Nephron (organoid): ENCODE results near the gene SCMH1.

Source experiments
- H3K27ac Mint-ChIP-seq, 3 experiments: 2 replicates each; pipeline ENCODE4 v1.8.0; 2020; ENCODE audit warnings: mixed read lengths in 3 of 3, mild to moderate bottlenecking in 2 of 3, moderate library complexity in 1 of 3
- H3K27me3 Mint-ChIP-seq: 2 replicates; pipeline ENCODE4 v1.8.0; 2021; ENCODE audit warnings: low read depth, mild to moderate bottlenecking, moderate library complexity, mixed read lengths
- H3K36me3 Mint-ChIP-seq: 2 replicates; pipeline ENCODE4 v1.8.0; 2020; ENCODE audit warnings: low read depth, mixed read lengths
- H3K4me1 Mint-ChIP-seq: 2 replicates; pipeline ENCODE4 v1.8.0; 2020; ENCODE audit warnings: mixed read lengths
- H3K4me3 Mint-ChIP-seq, 3 experiments: 2 replicates each; pipeline ENCODE4 v1.8.0; 2020; ENCODE audit warnings: mild to moderate bottlenecking in 3 of 3, mixed read lengths in 3 of 3, moderate library complexity in 2 of 3
- H3K9me3 Mint-ChIP-seq: 2 replicates; pipeline ENCODE4 v1.8.0; 2020; ENCODE audit warnings: mixed read lengths
- TF ChIP-seq, protein P1 (sequence below), 3 experiments: fragments of 200-600 bp; sonication (generic); IDR thresholded peaks; one replicate each; pipeline ENCODE4 v1.5.0; 2021; ENCODE audit warnings: antibody characterized with exemption in 3 of 3; ENCODE audit not compliant: unreplicated experiment in 3 of 3

SCMH1 gene

DNA sequence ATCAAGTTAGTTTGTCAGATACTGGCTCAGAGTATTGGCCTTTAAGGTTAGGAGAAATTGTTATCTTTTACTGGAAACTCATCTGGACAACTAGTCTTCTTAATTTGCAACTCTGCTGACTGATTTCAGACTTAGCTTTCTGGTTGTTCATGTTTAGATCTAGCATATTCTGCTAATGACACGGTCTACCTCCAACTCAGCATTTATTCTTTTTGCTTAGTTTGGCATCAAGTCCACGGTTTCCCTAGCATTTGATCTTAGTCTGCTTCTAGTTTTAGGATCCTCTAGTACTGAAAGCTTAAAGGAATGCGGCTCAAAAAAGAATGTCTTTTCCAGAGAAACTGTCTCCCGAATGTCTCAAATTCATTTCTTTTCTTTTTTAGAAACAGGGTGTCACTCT lies 145.0 kb downstream of the SCMH1 start:
- no peaks in the 10 kb centered on the region for H3K9me3 Mint-ChIP-seq

DNA sequence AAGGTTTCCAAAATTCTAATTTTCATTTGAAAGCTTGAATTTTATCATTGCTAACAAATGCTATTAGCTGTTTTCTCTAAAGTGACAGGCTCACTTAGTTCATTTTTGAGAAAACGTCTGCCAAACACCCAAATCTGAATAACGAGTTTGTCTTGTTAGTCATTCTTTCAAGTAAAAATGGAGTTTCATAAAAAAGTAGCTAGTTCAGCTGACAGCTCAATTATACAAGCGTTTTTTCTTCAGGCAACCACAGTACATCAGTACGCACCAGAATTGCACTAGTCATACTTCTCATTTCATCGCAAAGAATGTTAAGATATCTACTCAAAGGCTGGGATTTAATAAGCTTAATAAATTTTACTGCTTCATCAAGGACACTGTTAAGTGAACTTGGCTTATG lies 148.3 kb downstream of the SCMH1 start:
- Mint-ChIP-seq H3K9me3 (no peaks in the 10 kb centered on the region), H3K27ac (no peak overlapping the region), H3K27me3 (no peaks in the 10 kb centered on the region), H3K4me1 (peaks cover 21% of the 10 kb centered on the region), H3K36me3 (peaks cover 22% of the 10 kb centered on the region), H3K4me3 (no peak overlapping the region)
- TF ChIP-seq, protein P1, sequence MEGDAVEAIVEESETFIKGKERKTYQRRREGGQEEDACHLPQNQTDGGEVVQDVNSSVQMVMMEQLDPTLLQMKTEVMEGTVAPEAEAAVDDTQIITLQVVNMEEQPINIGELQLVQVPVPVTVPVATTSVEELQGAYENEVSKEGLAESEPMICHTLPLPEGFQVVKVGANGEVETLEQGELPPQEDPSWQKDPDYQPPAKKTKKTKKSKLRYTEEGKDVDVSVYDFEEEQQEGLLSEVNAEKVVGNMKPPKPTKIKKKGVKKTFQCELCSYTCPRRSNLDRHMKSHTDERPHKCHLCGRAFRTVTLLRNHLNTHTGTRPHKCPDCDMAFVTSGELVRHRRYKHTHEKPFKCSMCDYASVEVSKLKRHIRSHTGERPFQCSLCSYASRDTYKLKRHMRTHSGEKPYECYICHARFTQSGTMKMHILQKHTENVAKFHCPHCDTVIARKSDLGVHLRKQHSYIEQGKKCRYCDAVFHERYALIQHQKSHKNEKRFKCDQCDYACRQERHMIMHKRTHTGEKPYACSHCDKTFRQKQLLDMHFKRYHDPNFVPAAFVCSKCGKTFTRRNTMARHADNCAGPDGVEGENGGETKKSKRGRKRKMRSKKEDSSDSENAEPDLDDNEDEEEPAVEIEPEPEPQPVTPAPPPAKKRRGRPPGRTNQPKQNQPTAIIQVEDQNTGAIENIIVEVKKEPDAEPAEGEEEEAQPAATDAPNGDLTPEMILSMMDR (IDR thresholded peaks at IDR 0.05; ENCODE audit: unreplicated experiment in 3 of 3): no peak

More for the DNA sequence above, 145.0 kb downstream of the SCMH1 start:
- no peak overlapping the region for H3K4me3 Mint-ChIP-seq
- H3K36me3 Mint-ChIP-seq: peaks cover 11% of the 10 kb centered on the region
- peaks cover 51% of the 10 kb centered on the region for H3K4me1 Mint-ChIP-seq
- no peaks in the 10 kb centered on the region for H3K27me3 Mint-ChIP-seq
- peak overlapping the region in 1 of 3 experiments; percentile 10 for H3K27ac Mint-ChIP-seq
- TF ChIP-seq, protein P1 (IDR thresholded peaks at IDR 0.05; ENCODE audit: unreplicated experiment in 3 of 3): no peak

DNA sequence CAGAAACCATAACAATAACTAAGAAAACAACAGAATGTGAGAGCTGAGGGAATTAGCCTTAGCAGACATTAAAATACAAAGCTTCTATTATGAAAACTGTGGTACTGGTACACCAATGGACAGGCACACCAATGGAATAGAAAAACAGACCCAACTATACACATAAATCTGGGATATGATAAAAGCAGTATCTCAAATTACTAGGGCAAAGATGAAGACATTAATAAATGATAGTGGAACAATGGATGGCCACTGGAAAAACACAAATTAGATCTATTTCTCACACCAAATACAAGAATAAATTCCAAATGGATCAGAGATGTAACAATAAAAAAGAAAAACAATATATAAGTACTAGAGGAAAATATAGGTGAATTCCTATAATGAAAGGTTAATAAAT lies 155.2 kb downstream of the SCMH1 start:
- TF ChIP-seq, protein P1 (IDR thresholded peaks at IDR 0.05; ENCODE audit: unreplicated experiment in 3 of 3): no peak
- Mint-ChIP-seq H3K4me1 (no peaks in the 10 kb centered on the region), H3K4me3 (no peak overlapping the region), H3K27ac (no peak overlapping the region), H3K36me3 (peaks cover 36% of the 10 kb centered on the region), H3K9me3 (peaks cover 2% of the 10 kb centered on the region), H3K27me3 (no peaks in the 10 kb centered on the region)

DNA sequence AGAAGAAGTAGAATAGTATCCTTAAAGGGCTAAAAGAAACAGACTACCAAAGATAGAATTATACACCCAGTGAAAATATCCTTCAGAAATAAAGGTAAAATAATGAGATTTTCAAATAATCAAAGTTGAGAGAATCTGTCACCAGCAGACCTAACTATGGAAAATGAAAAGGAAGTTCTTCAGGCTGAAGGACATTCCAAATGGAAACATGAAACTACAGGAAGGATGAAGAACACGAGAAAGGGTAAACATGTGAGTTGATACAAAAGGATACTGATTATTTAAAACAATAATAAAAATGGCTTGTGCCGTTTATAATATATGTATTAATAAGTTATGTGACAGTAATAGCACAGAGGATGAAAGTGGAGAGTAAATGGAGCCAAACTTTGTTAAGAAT lies 163.5 kb downstream of the SCMH1 start:
- H3K4me1 Mint-ChIP-seq: no peaks in the 10 kb centered on the region
- H3K9me3 Mint-ChIP-seq: peaks cover 35% of the 10 kb centered on the region
- no peaks in the 10 kb centered on the region for H3K27me3 Mint-ChIP-seq
- peaks cover 68% of the 10 kb centered on the region for H3K36me3 Mint-ChIP-seq
- no peak overlapping the region for H3K27ac Mint-ChIP-seq
- TF ChIP-seq, protein P1 (IDR thresholded peaks at IDR 0.05; ENCODE audit: unreplicated experiment in 3 of 3): no peak
- H3K4me3 Mint-ChIP-seq: no peak overlapping the region

DNA sequence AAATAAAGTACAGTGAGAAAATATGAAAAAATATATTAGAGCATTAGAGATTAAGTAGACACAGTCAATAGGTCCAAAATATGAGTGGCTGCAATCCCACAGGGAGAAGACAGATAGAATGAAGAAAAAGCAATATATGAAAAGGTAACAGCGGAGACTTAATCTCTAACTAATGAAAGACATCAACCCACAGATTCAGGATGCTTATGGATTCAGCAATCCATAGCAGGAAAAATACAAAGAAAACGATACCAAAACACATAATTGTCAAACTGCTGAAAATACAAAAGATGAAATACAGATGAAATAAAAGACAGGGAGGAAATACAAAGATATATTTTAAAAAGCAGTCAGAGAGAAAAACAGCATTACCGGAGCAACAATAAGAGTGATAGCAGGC lies 163.9 kb downstream of the SCMH1 start:
- H3K4me3 Mint-ChIP-seq: no peak overlapping the region
- peaks cover 68% of the 10 kb centered on the region for H3K36me3 Mint-ChIP-seq
- no peaks in the 10 kb centered on the region for H3K27me3 Mint-ChIP-seq
- peaks cover 35% of the 10 kb centered on the region for H3K9me3 Mint-ChIP-seq
- H3K27ac Mint-ChIP-seq: no peak overlapping the region
- H3K4me1 Mint-ChIP-seq: no peaks in the 10 kb centered on the region
- TF ChIP-seq, protein P1 (IDR thresholded peaks at IDR 0.05; ENCODE audit: unreplicated experiment in 3 of 3): no peak

DNA sequence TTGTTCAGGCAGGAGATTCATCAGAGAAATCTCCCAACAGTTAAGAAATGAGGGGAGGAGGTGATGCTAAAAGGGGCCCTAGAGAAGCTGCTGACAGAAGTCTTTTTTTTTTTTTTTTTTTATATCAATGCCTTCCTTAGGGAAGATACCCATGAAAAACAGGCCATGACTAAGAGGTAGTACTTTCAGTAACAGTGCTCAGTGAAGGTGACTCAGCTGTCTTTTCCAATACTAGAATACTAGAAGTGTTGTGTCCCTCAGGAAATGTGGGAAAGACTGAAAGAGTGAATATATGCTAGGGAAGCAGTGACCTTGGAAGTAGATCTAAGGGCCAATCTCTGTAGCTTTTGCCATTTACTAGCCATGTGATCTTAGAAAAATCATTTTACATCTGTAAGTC lies 168.1 kb downstream of the SCMH1 start:
- Mint-ChIP-seq H3K27ac (no peak overlapping the region), H3K27me3 (no peaks in the 10 kb centered on the region), H3K36me3 (peaks cover 56% of the 10 kb centered on the region), H3K9me3 (peaks cover 22% of the 10 kb centered on the region), H3K4me3 (no peak overlapping the region), H3K4me1 (no peaks in the 10 kb centered on the region)
- TF ChIP-seq, protein P1 (IDR thresholded peaks at IDR 0.05; ENCODE audit: unreplicated experiment in 3 of 3): no peak
